ENCODE measurements around the gene TSPAN32.

TSPAN32 gene

DNA sequence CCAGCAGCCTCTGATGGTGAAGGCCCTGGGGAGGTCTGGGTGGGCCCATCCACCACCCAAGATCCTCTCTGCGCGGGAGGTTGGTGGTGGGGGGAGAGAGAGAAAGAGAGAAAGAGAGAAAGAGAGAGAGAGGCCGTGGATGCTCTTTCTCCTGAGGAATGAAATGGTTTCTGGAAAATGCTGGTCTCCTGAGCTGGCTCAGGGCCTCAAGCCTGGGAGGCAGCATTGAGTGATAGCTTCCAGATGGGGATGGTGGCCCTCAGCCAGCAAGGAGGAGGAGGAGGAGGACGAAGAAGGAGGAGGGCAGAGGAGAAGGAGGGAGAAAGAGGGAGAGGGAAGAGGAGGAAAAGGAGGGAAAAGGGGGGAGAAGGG lies 4.6 kb downstream of the TSPAN32 start:
- ChIA-PET CTCF (interaction anchor here (0.7 to 17.1 kb wide), 12 partner anchors 14 to 585 kb away, joined by 3 to 485 read pairs (median 10); partner anchors contain the start of gene TSSC4), POLR2A (no interaction called here)
- no peak for DNase-seq (ENCODE audit: extremely low spot score)
- TF ChIP-seq, protein P1, sequence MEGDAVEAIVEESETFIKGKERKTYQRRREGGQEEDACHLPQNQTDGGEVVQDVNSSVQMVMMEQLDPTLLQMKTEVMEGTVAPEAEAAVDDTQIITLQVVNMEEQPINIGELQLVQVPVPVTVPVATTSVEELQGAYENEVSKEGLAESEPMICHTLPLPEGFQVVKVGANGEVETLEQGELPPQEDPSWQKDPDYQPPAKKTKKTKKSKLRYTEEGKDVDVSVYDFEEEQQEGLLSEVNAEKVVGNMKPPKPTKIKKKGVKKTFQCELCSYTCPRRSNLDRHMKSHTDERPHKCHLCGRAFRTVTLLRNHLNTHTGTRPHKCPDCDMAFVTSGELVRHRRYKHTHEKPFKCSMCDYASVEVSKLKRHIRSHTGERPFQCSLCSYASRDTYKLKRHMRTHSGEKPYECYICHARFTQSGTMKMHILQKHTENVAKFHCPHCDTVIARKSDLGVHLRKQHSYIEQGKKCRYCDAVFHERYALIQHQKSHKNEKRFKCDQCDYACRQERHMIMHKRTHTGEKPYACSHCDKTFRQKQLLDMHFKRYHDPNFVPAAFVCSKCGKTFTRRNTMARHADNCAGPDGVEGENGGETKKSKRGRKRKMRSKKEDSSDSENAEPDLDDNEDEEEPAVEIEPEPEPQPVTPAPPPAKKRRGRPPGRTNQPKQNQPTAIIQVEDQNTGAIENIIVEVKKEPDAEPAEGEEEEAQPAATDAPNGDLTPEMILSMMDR (IDR thresholded peaks at IDR 0.05; ENCODE audit: control extremely low read depth, extremely low read depth, low read depth, missing control alignments) = no peak

DNA sequence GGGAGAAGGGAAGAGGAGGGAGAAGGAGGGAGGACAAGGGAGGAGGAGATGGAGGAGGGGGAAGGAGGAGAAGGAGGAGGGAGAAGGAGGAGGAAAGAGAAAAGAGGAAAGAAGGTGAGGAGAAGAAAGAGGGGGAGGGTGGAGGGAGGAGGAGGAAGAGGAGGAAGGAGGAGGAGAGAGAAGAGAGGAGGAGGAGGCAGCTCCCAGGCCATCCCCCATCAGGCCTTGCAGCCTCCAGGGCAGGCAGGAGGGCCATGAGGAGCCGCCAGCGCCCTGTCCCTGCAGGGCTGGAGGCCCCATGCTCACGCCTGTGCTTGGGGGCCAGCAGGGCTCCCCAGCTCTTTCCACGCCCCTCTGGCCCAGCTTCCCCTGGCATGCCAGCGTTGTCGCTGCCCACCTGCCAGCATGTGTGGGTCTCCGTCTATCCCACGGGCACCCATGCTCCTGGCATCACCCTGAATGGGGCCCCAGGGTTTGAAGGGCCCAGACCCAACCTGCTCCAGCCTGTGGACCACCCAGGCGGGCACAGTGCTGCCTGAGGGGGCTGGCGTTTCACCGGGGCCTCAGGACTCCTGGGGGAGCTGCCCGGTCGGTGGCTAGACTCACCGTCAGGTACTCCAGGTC lies 5.2 kb downstream of the TSPAN32 start:
- ChIA-PET CTCF (interaction anchor here (0.9 to 17.1 kb wide), 7 partner anchors 14 to 585 kb away, joined by 3 to 485 read pairs (median 20); partner anchors contain the start of gene TSSC4), POLR2A (interaction anchor here (0.6 kb wide), 1 partner anchor 1534 kb away, joined by 4 read pairs; no protein-coding TSS in a partner anchor)
- TF ChIP-seq, protein P1 (IDR thresholded peaks at IDR 0.05; ENCODE audit: control extremely low read depth, extremely low read depth, low read depth, missing control alignments) = no peak
- no peak for DNase-seq (ENCODE audit: extremely low spot score)

DNA sequence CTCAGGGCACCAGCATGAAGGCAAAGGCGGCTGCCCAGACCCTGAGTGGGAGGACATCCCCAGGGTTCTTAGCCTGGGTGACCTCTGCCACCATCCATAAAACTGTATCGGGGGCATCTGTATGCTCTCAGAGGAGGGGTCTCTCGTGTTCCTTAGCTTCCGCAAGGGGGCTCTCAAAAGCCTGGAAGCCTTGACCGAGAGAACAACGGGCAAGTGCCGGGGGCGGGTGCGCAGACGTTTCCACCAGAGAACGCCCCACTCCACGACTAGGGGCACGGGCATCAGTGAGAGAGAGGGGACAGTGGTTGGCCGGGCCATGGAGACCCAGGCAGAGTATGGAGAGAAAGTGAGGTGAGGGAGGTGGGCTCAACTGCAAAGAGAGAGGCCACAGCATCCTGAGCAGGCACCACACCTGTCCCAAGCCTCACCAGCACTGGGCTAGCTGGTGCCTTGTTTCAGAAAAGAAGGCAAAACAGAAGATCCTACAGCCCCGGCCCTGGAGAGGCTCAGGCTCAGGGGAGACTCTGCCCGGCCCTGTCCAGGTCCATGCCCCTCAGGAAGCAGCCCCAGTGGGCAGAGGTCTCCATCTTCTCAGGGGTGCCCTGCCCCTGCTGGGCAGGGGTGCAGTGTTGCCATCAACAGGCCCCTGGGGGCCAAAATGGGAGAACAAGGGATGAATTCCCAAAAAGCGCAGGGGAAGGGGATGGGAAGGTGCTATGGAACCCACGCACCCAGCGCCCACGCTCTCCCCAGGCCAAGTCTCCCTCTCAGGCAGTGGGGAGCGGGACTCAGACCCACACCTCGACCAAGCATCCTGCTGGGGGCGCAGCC lies 5.9 kb downstream of the TSPAN32 start:
- no peak for DNase-seq (ENCODE audit: extremely low spot score)
- TF ChIP-seq, protein P1 (IDR thresholded peaks at IDR 0.05; ENCODE audit: control extremely low read depth, extremely low read depth, low read depth, missing control alignments) = no peak
- ChIA-PET CTCF (interaction anchor here (1.2 to 17.1 kb wide), 3 partner anchors 13 to 584 kb away, joined by 3 to 485 read pairs (median 20); no protein-coding TSS in a partner anchor), POLR2A (interaction anchor here (0.6 kb wide), 1 partner anchor 1533 kb away, joined by 4 read pairs; no protein-coding TSS in a partner anchor)

DNA sequence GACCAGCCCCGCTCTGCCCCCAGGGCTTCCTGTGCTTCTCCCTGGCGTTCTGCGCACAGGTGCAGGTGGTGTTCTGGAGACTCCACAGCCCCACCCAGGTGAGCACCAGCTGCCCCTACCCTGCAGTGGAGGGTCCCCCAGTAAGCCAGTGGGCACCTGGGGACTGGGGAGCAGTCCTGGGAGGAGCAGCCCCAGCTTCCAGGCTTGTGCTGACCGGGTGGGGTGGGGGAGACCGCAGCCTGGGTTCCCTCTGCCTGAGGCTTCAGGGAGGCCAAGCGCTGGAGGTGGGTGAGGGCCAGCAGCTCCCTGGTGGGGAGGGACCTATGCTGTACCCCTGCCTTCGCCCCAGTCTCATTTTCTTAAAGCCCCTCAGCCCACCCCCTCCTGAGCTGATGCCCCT lies 6.9 kb downstream of the TSPAN32 start:
- CTCF ChIA-PET = interaction anchor here (17.1 kb wide), 1 partner anchor 112 kb away, joined by 485 read pairs; no protein-coding TSS in a partner anchor
- TF ChIP-seq, protein P1 (IDR thresholded peaks at IDR 0.05; ENCODE audit: control extremely low read depth, extremely low read depth, low read depth, missing control alignments) = no peak
- POLR2A ChIA-PET = no interaction called here
- no peak for DNase-seq (ENCODE audit: extremely low spot score)

DNA sequence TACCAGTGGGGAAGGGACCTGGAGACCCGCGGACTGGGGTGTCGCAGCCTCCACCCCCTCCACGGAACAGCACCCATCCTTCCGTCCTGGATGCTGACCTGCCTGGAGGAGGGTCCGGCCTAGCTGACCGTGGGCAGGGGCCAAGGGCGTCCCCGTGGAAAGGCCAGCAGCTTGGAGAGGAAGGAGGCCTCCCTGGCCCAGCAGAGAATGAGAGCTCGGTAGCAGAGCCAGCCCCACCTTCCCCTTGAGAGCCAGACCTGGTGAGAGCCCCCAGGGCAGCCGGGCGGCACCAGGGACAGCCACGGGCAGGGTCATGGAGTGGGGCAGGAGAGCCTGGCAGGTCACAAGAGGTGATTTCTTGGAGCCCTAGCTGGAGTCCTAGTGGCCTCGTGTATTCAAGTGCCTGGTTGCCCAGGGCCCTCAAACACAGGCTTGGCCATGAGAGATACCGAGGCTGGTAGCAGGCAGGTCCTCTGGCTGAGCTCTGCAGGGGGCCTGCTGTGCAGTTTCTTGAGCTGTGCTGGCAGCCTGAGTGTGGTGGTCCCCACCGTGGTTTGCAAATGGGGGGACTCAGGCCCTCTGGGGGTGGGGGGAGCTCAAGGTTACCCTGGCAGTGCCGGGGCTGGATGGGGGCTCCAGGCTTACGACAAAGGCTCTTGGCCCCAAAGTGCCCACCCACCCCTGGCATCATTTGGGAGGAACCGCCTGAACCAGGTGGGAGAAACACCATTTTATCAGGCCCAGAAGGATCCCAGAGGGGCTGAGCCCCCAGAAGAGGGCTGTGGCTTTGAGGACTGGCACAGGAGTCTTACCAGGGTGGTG lies 7.6 kb downstream of the TSPAN32 start:
- ChIA-PET POLR2A (no interaction called here), CTCF (interaction anchor here (0.7 to 17.1 kb wide), 2 partner anchors 9 to 112 kb away, joined by 3 to 485 read pairs; no protein-coding TSS in a partner anchor)
- DNase-seq (ENCODE audit: extremely low spot score) = no peak
- TF ChIP-seq, protein P1 (IDR thresholded peaks at IDR 0.05; ENCODE audit: control extremely low read depth, extremely low read depth, low read depth, missing control alignments) = no peak

All from GM10248 (cell line).